Transverse colon (tissue), 4 donors: ENCODE measurements around the gene METTL1. TPM values are rescaled to one million over a fixed set of nuclear protein-coding genes. Genes with fewer than 3 reads are reported as not detected.

Experiments
- DNase-seq: peaks from one replicate; pipeline ENCODE4 v3.0.0-alpha.2; 2019
- H3K27ac ChIP-seq, 4 donors: fragments of 200-600 bp; sonication (generic); 2 replicates each; pipeline ENCODE4 v1.5.1; 2016 to 2018; ENCODE audit warnings: inconsistent platforms in 4 of 4
- H3K27me3 ChIP-seq: fragments of 200-600 bp; sonication (generic); 2 replicates; pipeline ENCODE4 v1.5.1; 2017; ENCODE audit warnings: inconsistent platforms
- H3K36me3 ChIP-seq, 4 donors: fragments of 200-600 bp; sonication (generic); 2 replicates each; pipeline ENCODE4 v1.5.1; 2017 to 2019; ENCODE audit warnings: inconsistent platforms in 4 of 4
- H3K4me1 ChIP-seq, 4 donors: fragments of 200-600 bp; sonication (generic); 2 replicates each; pipeline ENCODE4 v1.5.1; 2017 to 2020; ENCODE audit warnings: inconsistent platforms in 4 of 4
- H3K4me3 ChIP-seq, 4 donors: fragments of 200-600 bp; sonication (generic); 1 replicate in 1 of 4; 2 replicates in 3 of 4; pipeline versions ENCODE4 v1.5.1 to v1.6.1; 2017 to 2019; ENCODE audit warnings: inconsistent platforms in 4 of 4
- H3K9me3 ChIP-seq, 2 donors: fragments of 200-600 bp; sonication (generic); 2 replicates each; pipeline ENCODE4 v1.5.1; 2017 to 2019; ENCODE audit warnings: inconsistent platforms in 2 of 2
- EP300 ChIP-seq: sonication (generic); formaldehyde crosslinking; IDR thresholded peaks from one replicate; pipeline ENCODE4 v1.6.1; 2017; ENCODE audit warnings: antibody characterized with exemption, low read depth
- POLR2A ChIP-seq: fragments of 450-650 bp; IDR thresholded peaks from one replicate; pipeline ENCODE4 v1.6.1; 2016; ENCODE audit warnings: antibody characterized with exemption, mild to moderate bottlenecking, moderate library complexity
- POLR2AphosphoS5 ChIP-seq, 3 donors: sonication (generic); formaldehyde crosslinking; IDR thresholded peaks; one replicate each; pipeline ENCODE4 v1.6.1; 2016; ENCODE audit warnings: antibody characterized with exemption in 3 of 3
- WGBS, 2 donors: methylation state at CpG; one replicate each; pipeline ENCODE4 v1.1.5; 2018; ENCODE audit warnings: low coverage in 1 of 2; 5-methylcytosine and 5-hydroxymethylcytosine counted together
- in situ Hi-C, 4 donors: fragments of 200-750 bp; cut with MboI; loops; one replicate each; pipeline versions ENCODE4 v1.15.0 to v1.15.1; 2017; ENCODE audit warnings: low sequenced_read_pairs in 3 of 4, low pct_ligation_motif_present in 1 of 4, low pct_unique_long_range_greater_than_20kb in 1 of 4
- intact Hi-C: fragments of 100-400 bp; cut with DNase I; formaldehyde crosslinking; loops from one replicate; pipeline ENCODE4 v1.15.1; 2023; ENCODE audit warnings: low total_unique reads
- total RNA-seq, 4 donors: library from RNA; depleted of rRNA; stranded (reverse); fragments of >200 nt; gene quantifications; one replicate each; pipeline ENCODE4 v1.1.0, GENCODE V29; 2016
- TF ChIP-seq, protein P1 (sequence below), 5 experiments: fragments of 200-600 bp in 3 of 5; fragments of 450-650 bp in 2 of 5; sonication (generic) in 3 of 5; IDR thresholded peaks; 1 replicate in 2 of 5; 2 replicates in 3 of 5; pipeline ENCODE4 v1.5.1; 2016 to 2017; ENCODE audit warnings: antibody characterized with exemption in 5 of 5, inconsistent platforms in 3 of 5, mild to moderate bottlenecking in 2 of 5, moderate library complexity in 1 of 5

Gene METTL1
- total RNA-seq, 4 donors from 2014 or later: 4.1 to 7.1 (median 4.5) TPM

- peaks cover 0 to 32% (median 8%) of the 10 kb centered on the region in 4 donors for H3K36me3 ChIP-seq
- 97% methylated on average over 1 of the region's 1 CpG; no CpG with 5 or more reads in 1 of the 2 donors for WGBS, 2 donors
- peaks cover 0 to 9% (median 0%) of the 10 kb centered on the region in 4 donors for H3K4me1 ChIP-seq
- intact Hi-C loops: no loop called here
- DNase-seq: no peak
- H3K4me3 ChIP-seq: no peak overlapping the region
- in situ Hi-C loops: no loop called here
- TF ChIP-seq POLR2A: no peak
- H3K27me3 ChIP-seq: no peaks in the 10 kb centered on the region
- H3K9me3 ChIP-seq: no peaks in the 10 kb centered on the region
- H3K27ac ChIP-seq: no peak overlapping the region
These were observed 30.7 kb upstream of the METTL1 start for GRCh38 chr12:57802607-57803006.

DNA sequence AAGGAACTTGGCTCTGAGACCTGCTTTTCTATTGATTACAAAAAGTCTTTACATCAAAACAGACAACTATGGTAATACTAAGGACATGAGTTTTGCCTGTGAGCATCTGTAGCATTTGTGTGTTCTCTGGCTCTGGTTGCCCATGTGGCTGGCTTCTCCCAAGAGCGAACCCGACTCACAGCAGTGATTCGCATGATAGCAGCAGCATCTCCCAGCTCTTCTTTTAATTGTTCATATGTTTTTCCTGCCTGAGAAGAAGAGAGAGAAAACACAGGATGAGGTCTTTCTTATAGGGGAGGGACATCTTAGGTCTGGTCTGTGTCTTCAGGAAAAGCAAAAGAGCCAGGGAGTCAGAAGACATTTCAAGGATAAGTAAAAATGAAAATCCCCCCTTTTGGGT, 29.1 kb upstream of the METTL1 start:
- in situ Hi-C loops: no loop called here
- 90 to 100% methylated on average over 2 to 3 of the region's 3 CpGs for WGBS, 2 donors

DNA sequence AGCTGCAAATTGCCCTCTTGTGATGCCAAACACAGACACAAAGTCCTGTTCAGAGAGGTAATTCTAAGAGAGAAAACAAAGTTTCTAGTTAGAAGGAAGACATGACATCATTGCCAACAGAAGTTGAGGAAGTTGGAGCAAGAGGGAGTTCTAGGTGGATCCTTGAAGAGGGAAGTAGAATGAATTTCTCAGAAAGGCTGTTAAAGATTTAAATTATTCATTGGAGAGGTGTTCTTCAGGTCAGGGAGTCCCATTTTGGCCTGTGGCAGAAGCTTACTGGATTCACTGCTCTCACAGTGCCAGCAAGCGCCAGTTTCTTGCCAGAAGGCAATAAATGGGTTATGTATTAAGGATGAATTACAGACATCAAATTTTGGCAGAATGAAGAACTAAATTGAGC, 26.0 kb upstream of the METTL1 start:
- WGBS, 2 donors: 50 to 68% methylated on average over 1 of the region's 1 CpG
- no peak overlapping the region for H3K27ac ChIP-seq
- in situ Hi-C loops: no loop called here
- no peak overlapping the region for H3K4me3 ChIP-seq
- DNase-seq: no peak
- H3K36me3 ChIP-seq: peaks cover 0 to 60% (median 21%) of the 10 kb centered on the region in 4 donors
- intact Hi-C loops: no loop called here
- no peaks in the 10 kb centered on the region for H3K9me3 ChIP-seq
- H3K27me3 ChIP-seq: no peaks in the 10 kb centered on the region
- peaks cover 0 to 6% (median 0%) of the 10 kb centered on the region in 4 donors for H3K4me1 ChIP-seq
- TF ChIP-seq, protein P1, sequence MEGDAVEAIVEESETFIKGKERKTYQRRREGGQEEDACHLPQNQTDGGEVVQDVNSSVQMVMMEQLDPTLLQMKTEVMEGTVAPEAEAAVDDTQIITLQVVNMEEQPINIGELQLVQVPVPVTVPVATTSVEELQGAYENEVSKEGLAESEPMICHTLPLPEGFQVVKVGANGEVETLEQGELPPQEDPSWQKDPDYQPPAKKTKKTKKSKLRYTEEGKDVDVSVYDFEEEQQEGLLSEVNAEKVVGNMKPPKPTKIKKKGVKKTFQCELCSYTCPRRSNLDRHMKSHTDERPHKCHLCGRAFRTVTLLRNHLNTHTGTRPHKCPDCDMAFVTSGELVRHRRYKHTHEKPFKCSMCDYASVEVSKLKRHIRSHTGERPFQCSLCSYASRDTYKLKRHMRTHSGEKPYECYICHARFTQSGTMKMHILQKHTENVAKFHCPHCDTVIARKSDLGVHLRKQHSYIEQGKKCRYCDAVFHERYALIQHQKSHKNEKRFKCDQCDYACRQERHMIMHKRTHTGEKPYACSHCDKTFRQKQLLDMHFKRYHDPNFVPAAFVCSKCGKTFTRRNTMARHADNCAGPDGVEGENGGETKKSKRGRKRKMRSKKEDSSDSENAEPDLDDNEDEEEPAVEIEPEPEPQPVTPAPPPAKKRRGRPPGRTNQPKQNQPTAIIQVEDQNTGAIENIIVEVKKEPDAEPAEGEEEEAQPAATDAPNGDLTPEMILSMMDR (IDR thresholded peaks at IDR 0.05): no peak
- TF ChIP-seq EP300: no peak
- no peak for TF ChIP-seq POLR2AphosphoS5 (IDR thresholded peaks at IDR 0.05)
- no peak for TF ChIP-seq POLR2A

More for the DNA sequence above, 29.1 kb upstream of the METTL1 start:
- DNase-seq: no peak
- intact Hi-C loops: no loop called here
- Histone ChIP-seq H3K36me3 (peaks cover 0 to 39% (median 16%) of the 10 kb centered on the region in 4 donors), H3K4me3 (no peak overlapping the region), H3K9me3 (no peaks in the 10 kb centered on the region), H3K27ac (no peak overlapping the region), H3K4me1 (peaks cover 0 to 9% (median 0%) of the 10 kb centered on the region in 4 donors), H3K27me3 (no peaks in the 10 kb centered on the region)
- TF ChIP-seq, protein P1 (IDR thresholded peaks at IDR 0.05): no peak
- TF ChIP-seq POLR2A: no peak
- no peak for TF ChIP-seq POLR2AphosphoS5 (IDR thresholded peaks at IDR 0.05)
- no peak for TF ChIP-seq EP300

- H3K36me3 ChIP-seq: peaks cover 0 to 66% (median 26%) of the 10 kb centered on the region in 4 donors
- TF ChIP-seq POLR2A (no peak), EP300 (no peak), POLR2AphosphoS5 (IDR thresholded peaks at IDR 0.05) (no peak)
- TF ChIP-seq, protein P1 (IDR thresholded peaks at IDR 0.05): no peak
- no peaks in the 10 kb centered on the region for H3K27me3 ChIP-seq
- DNase-seq: no peak
- peaks cover 0 to 6% (median 0%) of the 10 kb centered on the region in 4 donors for H3K4me1 ChIP-seq
- no peak overlapping the region for H3K27ac ChIP-seq
- no peak overlapping the region for H3K4me3 ChIP-seq
- no peaks in the 10 kb centered on the region for H3K9me3 ChIP-seq
- in situ Hi-C loops: no loop called here
- intact Hi-C loops: no loop called here
- WGBS, 2 donors: 95 to 100% methylated on average over 1 of the region's 1 CpG
These were observed 25.1 kb upstream of the METTL1 start for GRCh38 chr12:57796996-57797395.

- no peak overlapping the region for H3K27ac ChIP-seq
- H3K9me3 ChIP-seq: no peaks in the 10 kb centered on the region
- peaks cover 0 to 56% (median 27%) of the 10 kb centered on the region in 4 donors for H3K36me3 ChIP-seq
- in situ Hi-C loops: no loop called here
- intact Hi-C loops: no loop called here
- DNase-seq: no peak
- no peaks in the 10 kb centered on the region for H3K27me3 ChIP-seq
- no peak overlapping the region for H3K4me3 ChIP-seq
- peaks cover 0 to 6% (median 0%) of the 10 kb centered on the region in 4 donors for H3K4me1 ChIP-seq
- TF ChIP-seq POLR2AphosphoS5 (IDR thresholded peaks at IDR 0.05) (no peak), EP300 (no peak), POLR2A (no peak)
- TF ChIP-seq, protein P1 (IDR thresholded peaks at IDR 0.05): no peak
- 92% methylated on average over 4 to 6 of the region's 6 CpGs for WGBS, 2 donors
These were observed 23.4 kb upstream of the METTL1 start for GRCh38 chr12:57795354-57795753.
